GM21515 (cell line): ENCODE measurements around the gene CALML6.

Experiments used
- ATAC-seq: cut with Tn5 transposase; IDR thresholded peaks from one replicate; pipeline ENCODE4 v1.9.1; 2021; ENCODE audit not compliant: unreplicated experiment

The CALML6 gene

DNA sequence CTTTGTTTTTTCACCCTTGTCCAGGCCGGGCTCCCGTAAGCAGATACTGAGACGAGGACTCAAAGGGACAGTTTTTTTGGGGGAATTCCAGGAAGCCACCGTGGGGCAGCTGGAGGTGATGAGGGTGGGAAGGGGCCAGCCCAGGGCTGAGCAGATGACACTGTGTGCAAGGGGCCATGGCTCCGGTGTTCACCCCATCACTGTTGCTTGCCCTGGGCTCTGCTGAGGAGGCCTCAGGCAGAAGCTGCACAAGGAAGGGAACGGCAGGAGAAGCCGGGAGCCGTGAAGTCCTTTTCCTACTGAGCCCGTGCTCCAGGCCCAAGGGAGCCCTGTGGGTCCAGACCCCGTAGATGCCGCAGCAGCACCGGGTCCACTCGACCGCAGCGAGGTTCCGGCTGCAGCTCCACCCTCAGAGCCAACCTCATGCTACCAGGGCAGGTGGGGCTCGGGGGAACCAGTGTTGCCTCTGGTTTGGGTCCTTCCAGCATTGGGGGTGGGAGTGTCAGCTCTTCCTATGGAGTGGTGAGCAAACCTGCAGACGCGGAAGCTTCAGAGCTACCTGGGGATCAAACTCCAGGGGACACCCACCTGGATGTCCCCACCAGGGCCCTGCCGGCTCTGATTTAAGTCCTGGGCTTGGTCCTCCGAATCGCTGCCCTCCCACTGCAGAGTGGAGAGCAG lies 4.3 kb upstream of the CALML6 start:
- no peak for ATAC-seq

DNA sequence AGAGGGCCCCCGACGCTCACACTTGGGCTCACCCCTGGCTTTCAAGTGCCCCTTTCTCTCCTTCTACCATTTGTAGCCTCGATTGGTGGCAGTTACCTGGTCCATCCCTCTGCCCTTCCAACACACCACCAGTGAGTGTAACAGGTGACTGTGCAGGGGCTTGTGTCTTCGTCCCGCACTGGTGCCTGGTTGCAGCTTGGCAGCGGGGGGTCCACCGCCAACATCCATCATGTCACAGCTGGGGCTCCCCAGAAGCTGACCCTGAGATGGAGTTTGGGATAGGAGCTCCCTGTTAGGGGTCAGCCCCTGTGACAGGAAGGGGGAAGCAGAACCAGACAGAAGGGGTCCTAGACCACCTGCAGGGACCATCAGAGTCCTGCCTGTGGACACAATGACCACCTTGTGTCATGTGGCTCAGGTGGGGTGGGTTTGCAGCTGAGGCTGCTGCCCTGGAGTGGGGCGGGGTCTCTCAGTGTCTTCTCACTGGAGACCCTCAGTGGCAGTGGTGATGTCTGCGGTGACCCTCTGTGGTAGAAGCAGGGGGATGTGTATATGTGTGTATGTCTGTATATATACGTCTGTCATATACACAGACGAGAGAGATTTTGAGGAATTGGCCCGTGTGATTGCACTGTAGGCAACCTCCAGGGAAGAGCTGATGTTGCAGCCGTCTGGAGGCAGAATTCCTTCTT lies 3.6 kb upstream of the CALML6 start:
- ATAC-seq = no peak

DNA sequence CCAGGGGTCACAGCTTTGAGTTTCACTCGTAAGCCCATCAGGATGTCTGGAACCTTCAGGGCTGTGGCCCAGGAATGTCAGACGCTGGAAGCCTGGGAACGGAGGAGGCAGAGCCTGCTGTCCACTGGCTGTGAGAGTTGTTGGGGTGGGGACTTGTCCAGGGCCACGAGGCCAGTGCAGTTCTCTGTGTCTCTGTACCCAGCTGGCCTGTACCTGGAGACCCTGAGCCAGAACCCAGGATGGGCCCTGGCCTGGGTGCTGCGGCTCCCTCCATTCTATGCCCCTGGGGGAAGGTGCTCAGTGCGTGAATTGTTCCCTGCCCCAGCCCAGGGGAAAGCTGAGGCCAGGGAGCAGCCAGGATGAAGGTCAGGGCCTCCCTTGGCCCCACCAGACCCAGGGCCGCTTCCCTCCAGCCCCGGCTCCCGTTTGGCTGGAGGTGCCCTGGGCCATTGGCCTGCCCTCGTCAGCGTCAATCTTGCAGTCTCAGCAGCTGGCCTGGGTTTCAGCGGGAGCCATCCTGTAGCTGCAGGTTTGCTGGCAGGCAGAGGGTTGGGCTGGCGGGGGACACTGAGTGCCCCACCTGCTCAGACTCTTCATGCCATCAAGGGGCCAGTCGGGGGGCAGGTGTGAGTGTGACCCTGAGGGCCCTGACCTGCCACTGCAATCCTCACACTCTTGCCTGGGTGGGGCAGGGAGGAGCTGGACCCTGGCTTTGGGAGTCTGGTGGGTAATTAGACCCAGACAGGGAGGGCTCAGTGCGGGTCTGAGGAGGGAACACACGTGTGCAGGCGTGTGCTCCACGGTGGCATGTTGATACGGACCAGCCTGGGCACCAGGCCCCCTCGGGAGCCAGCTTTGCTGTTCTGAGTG lies 724 bp upstream of the CALML6 start:
- no peak for ATAC-seq

DNA sequence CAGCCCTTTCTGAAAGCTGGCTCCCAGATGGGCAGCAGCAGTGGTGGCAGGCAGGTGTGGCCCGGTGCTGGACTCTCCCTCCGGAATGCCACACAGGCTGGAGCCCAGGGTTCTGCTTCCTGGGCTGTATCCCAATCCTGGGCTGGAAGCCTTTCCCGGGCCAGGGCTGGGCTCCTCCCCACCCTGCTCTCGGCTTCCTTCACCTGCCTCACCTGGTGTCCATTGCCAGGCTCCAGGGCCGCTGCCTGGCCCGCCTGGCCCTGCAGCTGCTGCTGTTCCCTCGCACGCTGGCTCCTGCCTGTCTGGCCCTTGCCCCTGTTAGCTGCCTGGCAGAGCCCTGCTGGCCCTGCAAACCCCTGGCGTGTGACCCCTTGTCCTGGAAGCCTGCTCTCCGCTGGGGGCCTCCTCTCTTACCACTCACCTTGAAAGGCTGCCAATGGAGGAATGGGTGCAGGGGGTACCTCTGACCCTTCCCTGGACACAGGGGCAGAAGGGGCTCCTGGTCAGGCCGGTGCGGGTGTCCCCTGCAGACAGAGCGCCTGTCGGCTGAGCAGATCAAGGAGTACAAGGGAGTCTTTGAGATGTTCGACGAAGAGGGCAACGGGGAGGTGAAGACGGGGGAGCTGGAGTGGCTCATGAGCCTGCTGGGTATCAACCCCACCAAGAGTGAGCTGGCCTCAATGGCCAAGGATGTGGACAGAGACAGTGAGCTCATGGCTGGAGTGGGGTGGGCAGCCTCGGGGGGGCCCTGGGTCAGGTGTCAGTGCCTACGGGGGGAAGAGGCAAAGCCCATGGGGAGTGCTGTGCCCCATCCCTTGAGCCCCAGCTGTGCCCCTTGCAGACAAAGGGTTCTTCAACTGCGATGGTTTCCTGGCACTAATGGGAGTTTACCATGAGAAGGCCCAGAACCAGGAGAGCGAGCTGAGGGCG lies 1.1 kb downstream of the CALML6 start:
- no peak for ATAC-seq

DNA sequence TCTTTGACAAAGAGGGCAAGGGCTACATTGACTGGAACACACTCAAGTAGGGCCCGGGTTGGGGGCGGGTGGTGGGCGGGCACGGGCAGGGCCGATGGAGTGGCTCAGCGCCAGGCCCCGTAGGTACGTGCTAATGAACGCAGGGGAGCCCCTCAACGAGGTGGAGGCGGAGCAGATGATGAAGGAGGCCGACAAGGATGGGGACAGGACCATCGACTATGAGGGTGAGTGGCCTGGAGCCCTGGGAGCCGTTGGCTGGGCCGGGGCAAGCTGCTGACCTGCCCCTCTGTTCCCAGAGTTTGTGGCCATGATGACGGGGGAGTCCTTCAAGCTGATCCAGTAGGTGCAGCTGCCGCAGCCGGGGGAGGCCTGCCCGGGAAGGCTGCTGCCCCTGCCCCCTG lies 1.8 kb downstream of the CALML6 start:
- no peak for ATAC-seq

DNA sequence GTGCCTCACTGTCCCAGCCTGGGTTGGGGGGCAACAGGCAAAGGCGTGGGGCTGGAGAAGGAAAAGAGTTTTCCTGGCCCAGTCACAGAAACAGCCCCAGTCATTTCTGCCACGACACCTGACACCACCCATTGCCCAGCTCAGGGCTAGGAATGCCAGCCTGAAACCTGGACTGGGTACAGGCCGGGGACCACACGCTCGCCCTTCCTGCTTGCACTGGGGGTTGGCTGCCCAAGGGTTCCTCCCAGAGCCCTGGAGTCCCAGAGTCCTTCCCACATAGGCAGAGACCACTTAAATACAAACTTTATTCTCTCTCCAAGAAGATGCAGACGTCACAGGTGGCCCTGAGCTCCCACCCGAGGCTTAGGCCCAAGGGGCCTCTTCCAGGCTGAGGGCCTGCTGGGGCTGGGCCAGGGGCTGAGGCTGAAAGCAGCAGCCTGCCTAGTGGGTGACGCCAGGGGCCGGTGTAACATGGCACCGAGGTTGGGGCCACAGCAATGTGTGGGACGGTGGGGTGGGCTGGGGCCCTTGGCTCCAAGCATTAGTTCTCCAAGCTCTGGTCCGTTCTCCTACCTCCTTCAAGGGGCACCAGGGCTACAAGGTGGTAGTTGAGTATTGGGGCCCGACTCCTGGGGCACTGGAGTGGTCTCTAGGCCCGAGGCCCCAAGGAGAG lies 2.4 kb downstream of the CALML6 start:
- ATAC-seq = no peak

DNA sequence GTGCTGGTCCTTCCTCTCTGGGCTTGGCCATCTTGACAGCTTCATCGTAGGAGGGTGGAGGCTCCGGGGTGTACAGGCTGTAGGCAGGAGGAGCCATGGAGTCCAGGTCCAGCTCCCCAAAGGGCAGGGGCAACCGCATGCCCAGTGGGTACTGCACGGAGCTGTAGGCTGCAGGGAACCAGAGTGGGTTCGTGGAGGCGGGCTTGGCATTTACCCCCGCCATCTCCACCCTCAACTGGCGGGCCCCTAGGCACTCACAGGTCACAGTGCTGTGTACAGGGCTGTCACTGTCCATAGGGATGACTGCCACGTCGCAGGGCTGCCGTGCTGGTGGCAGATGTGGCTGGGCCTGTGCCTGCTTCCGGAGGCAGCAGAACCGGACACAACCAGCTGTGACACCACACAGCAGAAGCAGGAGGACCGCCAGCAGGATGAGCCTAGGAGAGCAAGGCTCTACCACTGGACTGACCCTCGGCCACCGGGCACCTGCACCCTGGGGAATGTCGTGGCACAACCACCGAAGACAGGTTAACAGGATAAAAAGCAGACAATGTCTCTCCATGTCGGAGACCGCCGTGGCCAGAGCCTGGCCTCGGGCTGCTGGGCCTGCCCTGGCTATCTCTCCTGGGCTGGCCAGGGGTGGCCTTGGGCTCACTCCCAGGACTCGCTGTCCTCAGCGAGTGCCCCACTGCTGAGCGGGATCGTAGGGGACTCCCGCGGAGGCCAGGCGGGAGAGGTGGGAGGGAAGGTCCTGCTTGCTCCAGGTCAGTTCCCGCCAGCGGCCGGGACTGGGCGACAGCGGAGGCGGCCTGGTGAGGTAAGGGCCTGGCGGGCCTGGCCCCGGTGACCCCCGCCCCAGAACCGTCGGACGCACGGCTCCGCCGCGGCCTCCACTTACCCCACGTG lies 3.2 kb downstream of the CALML6 start:
- no peak for ATAC-seq

DNA sequence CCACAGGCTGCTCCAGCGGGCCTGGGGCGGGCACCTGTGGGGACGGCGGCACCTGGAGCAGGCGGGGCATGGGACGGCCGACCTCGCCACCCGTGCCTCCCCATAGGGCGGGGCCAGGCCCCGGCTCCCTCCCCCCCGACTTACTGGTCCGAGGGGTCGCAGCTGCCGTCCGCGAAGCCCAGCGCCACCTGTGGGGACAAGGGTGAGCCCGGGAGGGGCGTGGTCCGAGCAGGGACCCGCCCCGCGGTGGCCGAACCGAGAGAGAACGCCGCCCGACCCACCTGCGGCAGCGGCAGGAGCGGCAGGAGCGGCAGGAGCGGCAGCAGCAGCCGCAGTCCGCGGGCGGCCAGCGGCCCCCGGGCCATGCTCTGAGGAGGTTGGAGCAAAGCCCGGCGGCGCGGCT lies 3.8 kb downstream of the CALML6 start, which contains the start of gene TMEM52:
TMEM52 (minus strand) TSS at position 379 of the 403 bp plus-strand sequence; CDS start at position 365, 14 bp downstream.
- no peak for ATAC-seq

DNA sequence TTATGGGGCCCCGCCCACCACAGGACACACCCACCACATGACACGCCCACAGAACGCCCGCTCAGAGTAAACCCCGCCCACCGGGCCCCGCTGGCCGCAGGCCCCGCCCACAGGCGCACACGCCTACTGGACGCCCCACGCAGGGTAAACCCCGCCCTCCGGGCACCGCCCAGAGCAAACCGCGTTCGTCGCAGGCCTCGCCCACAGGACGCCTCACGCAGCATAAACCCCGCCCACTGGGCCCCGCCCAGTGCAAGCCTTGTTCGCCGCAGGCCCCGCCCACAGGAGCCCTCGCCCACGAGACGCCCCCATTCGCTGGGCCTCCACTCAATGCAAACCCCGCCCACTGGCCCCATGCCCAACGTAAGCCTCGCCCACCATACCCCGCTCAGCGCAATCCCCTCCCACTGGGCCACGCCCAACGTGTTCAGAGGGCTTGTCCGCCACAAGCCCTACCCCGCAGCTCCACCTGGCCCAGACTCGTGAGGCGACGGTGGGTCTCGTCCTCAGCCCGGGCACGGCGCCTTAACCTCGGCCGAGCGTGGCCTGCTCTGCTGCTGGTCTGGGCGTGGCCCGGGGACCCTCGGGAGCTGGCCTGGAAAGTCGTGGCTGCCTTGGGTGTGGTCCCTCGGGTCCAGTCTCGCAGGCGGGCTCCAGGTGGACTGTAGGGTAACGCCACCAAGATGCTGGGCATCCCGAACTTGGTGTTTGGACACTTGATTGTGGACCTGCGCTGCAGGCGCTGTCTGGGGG lies 4.4 kb downstream of the CALML6 start:
- ATAC-seq = peak; percentile 68

DNA sequence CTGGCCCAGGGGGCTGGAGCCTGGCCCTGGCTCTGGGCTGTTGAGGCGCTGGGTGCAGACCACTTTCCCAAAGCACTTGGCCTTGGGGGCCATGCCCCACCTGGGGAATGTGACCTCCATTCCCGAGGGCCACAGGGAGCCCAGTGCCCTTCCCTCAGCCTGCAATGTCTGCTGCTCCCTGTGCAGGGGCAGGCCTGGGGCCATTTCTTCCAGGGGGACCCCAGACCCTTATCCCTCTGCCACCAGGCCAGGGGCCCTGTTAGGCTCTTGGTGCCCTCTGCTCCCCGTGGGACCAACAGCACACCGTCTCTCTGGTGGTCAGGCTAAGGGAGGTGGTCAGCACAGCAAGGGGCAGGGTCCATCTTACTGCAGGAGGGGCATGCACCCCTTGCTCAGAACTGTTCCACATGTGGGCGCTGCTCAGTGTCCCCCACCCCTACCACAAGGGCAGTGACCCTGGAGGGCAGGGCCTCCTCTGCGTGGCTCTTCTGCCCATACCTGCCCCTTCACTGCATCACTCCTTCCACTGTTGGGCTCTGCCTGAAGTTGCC lies 5.1 kb downstream of the CALML6 start:
- no peak for ATAC-seq

DNA sequence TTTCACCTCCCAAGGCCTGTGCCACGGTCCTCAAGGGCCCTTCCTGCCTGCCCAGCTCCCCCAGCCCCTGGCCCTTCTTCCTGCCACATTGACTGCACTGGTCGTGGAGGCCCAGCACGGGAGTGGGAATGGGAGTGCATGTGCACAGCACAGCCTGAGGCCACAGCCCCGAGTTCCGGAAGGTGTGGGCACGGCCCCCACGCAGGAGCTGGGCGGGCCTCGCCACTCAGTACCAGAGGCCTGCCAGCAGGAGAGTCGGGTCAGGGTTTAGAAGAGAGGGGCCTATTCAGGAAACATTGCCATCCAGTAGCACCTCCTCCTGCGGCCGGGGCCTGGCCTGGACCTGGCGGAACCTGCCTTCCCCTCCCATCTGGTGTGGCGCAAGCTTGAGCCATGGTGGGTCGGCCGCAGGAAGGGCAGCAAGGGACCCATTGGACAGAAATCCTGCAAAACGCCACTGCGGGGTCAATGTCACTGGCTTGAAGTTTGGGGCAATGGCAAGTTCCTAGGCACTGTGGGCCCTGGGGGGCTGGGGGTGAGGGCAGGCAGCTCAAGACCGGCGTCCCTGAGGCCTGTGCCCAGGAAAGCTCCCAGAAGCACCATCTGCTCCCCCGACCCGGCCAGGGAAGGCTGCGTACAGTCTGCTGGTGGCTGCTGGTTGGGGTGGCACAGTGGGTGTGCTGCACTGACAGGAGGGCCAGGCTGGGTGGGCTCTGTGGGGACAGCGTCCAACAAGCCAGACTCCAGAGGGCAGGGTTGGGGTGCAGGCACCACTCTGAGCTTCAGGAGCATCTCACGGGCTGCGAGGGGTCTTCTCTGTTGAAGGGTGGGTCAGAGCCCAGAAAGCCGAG lies 5.8 kb downstream of the CALML6 start:
- no peak for ATAC-seq

DNA sequence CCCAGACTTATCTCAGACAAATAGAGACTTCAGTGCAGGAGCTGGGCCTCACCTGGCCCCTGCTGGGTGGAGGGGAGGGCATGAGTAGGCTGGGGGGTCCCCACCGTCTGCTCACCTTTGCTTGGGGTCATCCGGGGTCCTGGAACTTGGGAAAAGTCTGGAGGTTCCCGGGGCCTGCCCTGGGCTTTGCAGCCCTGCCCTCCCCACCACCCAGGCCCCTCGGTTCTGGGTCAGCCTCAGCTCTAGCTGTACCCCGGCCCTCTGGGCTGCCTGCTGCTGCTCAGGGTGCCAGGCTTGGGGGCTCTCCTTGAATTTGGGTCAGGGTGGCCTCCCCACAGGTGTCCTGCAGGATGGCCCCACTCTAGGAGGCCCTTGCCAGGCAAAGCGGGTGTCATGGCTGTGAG lies 6.4 kb downstream of the CALML6 start:
- ATAC-seq = no peak

DNA sequence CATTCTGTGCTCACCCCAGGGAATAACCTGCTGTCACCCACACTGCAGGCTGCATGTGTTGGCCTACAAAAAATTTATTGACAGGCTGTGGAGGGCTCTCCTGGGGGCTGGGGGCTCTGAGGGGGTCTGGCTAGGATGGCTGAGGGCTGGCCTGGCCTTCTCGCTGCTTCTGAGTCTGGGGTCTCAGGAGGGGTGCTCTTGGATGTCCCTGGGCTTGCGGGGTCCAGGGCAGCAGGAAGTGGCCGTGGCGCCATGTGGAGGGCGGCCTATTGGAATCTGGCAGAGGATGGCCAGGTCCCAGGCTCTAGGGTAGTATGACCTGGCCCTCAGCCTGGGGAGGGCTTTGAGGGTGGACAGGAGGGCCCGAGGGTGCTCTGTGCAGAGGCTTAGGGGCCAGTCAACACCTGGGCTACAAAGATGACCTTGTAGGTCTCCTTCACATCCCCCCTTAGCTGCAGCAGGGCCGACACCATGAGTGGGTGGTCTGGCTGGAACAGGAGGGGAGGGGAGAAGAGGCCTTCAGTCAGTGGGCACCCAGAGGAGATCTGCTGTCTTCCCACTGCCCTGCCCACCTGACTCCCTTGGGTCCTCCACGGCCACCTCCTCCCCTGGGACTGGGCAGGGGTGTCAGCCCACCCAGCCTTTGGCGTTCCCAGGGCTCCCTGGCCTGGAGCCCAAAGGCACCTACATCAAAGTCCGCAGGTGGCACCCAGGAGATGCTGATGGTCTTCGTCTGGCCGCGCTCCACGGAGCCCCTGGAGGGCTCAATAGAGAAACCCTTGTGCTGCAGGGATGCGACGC lies 7.0 kb downstream of the CALML6 start:
- ATAC-seq = no peak

DNA sequence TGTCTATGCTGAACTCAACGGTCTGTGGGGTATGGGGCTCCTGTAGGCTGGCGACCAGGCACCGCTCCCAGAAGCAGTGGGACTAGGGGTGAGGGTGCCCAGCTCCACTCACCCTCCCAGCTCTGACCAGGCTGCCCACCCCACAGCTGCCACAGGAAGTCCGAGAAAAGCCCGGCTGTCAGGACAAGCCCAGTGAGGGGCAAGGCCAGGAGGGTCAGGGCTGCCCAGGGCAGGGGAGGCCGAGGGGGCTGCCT lies 7.6 kb downstream of the CALML6 start:
- ATAC-seq = no peak

DNA sequence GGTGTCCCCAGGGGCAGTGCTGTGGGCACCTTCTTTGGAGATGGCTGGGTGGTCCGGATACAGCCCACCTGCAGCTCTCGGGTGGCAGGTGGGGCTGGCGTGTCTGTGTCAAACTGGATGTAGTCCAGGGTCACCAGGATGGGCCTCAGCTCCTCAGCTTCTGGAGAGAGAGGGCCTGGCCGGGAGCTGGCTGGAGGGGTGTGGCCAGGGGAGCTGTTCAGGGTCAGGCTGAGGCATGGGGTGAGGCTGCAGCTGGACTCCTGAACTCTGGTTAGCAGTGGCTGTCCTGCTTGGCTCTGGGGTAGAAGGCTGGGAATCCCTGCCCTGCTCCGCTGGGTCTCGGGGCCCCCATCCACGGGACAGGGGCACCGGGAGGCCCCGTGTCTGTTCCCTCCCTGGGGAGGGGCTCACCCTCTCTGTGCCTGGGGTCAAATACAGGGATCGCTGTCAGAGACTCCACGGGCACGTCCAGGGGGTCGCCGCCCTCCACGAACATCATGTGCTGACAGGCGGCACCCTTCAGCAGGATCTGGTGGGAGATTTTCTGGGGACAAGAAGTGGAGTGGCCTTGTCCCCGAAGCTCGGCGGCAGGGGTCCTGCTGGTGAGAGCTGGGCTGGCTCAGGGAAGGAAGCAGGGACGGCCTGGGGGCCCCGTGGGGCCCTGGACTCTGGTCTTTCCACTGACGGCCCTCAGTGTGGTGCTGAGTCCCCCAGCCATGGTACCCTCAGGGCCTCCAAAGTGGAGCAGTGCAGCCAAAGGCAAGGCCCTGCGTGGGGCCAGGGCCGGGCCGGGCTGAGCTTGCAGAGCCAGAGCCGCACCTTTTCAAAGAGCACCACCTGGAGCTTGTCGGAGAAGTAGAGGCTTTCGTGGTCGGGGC lies 8.1 kb downstream of the CALML6 start:
- no peak for ATAC-seq

DNA sequence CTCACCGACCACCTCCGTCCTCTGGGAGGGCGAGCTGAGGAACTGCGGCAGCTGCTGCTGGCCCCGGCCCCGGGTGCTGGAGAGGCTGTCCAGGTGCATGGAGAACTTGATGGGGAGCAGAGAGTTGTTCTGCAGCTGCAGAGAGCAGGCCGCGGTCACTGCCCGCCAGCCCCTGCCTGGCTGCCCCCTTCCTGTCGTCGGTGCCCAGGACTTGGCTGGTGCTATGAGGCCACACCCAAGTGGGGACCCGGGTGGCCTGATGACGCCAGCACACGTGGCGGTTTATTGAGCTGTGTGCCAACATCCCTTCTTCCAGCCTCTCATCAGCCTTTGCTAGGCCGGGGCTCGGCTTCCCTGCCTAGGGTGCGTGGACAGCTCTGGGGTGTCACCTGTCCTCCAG lies 9.3 kb downstream of the CALML6 start:
- no peak for ATAC-seq
